Liver (tissue), 3 donors: ENCODE measurements around the gene MICAL2.

Experiments used
- ATF3 ChIP-seq: IDR thresholded peaks from 2 replicates; pipeline ENCODE4 v1.6.1; 2016; ENCODE audit warnings: antibody characterized with exemption
- CTCF ChIP-seq: fragments of 150-350 bp; IDR thresholded peaks from 2 replicates; pipeline ENCODE4 v1.5.1; 2017; ENCODE audit warnings: improper control_type of control experiment, low read depth, low read length; ENCODE audit not compliant: missing input control
- GABPA ChIP-seq, 2 donors: IDR thresholded peaks in 1 of 2; conservative IDR thresholded peaks in 1 of 2; 2 replicates each; pipeline ENCODE4 v1.6.1; 2016; ENCODE audit warnings: antibody characterized with exemption in 2 of 2, mild to moderate bottlenecking in 1 of 2, moderate library complexity in 1 of 2
- HNF4G ChIP-seq: IDR thresholded peaks from 2 replicates; pipeline ENCODE4 v1.6.1; 2016; ENCODE audit warnings: antibody characterized with exemption
- JUND ChIP-seq, 2 donors: IDR thresholded peaks; 2 replicates each; pipeline ENCODE4 v1.6.1; 2016; ENCODE audit warnings: antibody characterized with exemption in 2 of 2
- MAX ChIP-seq: IDR thresholded peaks from 2 replicates; pipeline ENCODE4 v1.6.1; 2016; ENCODE audit warnings: antibody characterized with exemption
- REST ChIP-seq: IDR thresholded peaks from 2 replicates; pipeline ENCODE4 v1.6.1; 2016; ENCODE audit warnings: antibody characterized with exemption, mild to moderate bottlenecking
- SP1 ChIP-seq: IDR thresholded peaks from 2 replicates; pipeline ENCODE4 v1.6.1; 2018; ENCODE audit warnings: antibody characterized with exemption, mild to moderate bottlenecking
- YY1 ChIP-seq: IDR thresholded peaks from 2 replicates; pipeline ENCODE4 v1.6.1; 2016; ENCODE audit warnings: antibody characterized with exemption, mild to moderate bottlenecking
- ZBTB33 ChIP-seq: IDR thresholded peaks from 2 replicates; pipeline ENCODE4 v1.6.1; 2016; ENCODE audit warnings: antibody characterized with exemption
- donor health status: healthy.
- donor health status: healthy.

GRCh38 chr11:12186701-12187100 lies 76.3 kb downstream of the MICAL2 start:
- TF ChIP-seq MAX: no peak
- TF ChIP-seq CTCF: no peak
- no peak for TF ChIP-seq SP1
- no peak for TF ChIP-seq ATF3
- no peak for TF ChIP-seq REST
- no peak for TF ChIP-seq HNF4G
- no peak for TF ChIP-seq YY1
- no peak for TF ChIP-seq JUND (IDR thresholded peaks at IDR 0.05)
- TF ChIP-seq GABPA (IDR thresholded peaks at IDR 0.05 in 1 of 2, conservative IDR thresholded peaks at IDR 0.05 in 1 of 2): no peak
- TF ChIP-seq ZBTB33: no peak
